Stimulated activated CD8-positive, alpha-beta memory T cell treated with anti-CD3 and anti-CD28 coated beads, Interleukin-2, amount 100 ng/mL, for 48 hours (primary cell): ENCODE results near the gene KIRREL1.

ENCODE experiments used
- DNase-seq, 2 donors: peaks; one replicate each; pipeline ENCODE4 v3.0.0-alpha.2; 2020; ENCODE audit warnings: low read depth in 2 of 2

KIRREL1 gene

GRCh38 chr1:158071138-158071537, 77.7 kb downstream of the KIRREL1 start:
- no peak for DNase-seq

- no peak for DNase-seq
Observed at GRCh38 chr1:158075078-158075477, 81.6 kb downstream of the KIRREL1 start.

- DNase-seq, result no peak
Observed at GRCh38 chr1:158076441-158076840, 83.0 kb downstream of the KIRREL1 start.

- no peak for DNase-seq
Observed at GRCh38 chr1:158077411-158078256, 84.2 kb downstream of the KIRREL1 start.

- DNase-seq, result no peak
Observed at GRCh38 chr1:158078569-158079080, 85.2 kb downstream of the KIRREL1 start.

GRCh38 chr1:158080066-158080465, 86.6 kb downstream of the KIRREL1 start:
- DNase-seq, result no peak

- no peak for DNase-seq
Observed at GRCh38 chr1:158084336-158084735, 90.9 kb downstream of the KIRREL1 start.

- DNase-seq, result no peak
Observed at GRCh38 chr1:158084747-158085146, 91.3 kb downstream of the KIRREL1 start.

- peak; percentile 5 to 9 for DNase-seq
Observed at GRCh38 chr1:158087320-158087927, 94.0 kb downstream of the KIRREL1 start.

- DNase-seq, result no peak
Observed at GRCh38 chr1:158089476-158089875, 96.0 kb downstream of the KIRREL1 start.

GRCh38 chr1:158089925-158090637, 96.6 kb downstream of the KIRREL1 start:
- no peak for DNase-seq

- DNase-seq, result no peak
Observed at GRCh38 chr1:158093376-158093775, 99.9 kb downstream of the KIRREL1 start.

- DNase-seq, result no peak
Observed at GRCh38 chr1:158094571-158094970, 101.1 kb downstream of the KIRREL1 start.

- no peak for DNase-seq
Observed at GRCh38 chr1:158095737-158096335, 102.4 kb downstream of the KIRREL1 start.

- DNase-seq, result no peak
Observed at GRCh38 chr1:158098256-158098655, 104.8 kb downstream of the KIRREL1 start.

GRCh38 chr1:158099185-158099584, 105.7 kb downstream of the KIRREL1 start:
- no peak for DNase-seq

GRCh38 chr1:158100498-158100897, 107.1 kb downstream of the KIRREL1 start:
- DNase-seq, result no peak

GRCh38 chr1:158101455-158101854, 108.0 kb downstream of the KIRREL1 start:
- no peak for DNase-seq

GRCh38 chr1:158101927-158102326, 108.5 kb downstream of the KIRREL1 start:
- DNase-seq, result no peak

- no peak for DNase-seq
Observed at GRCh38 chr1:158102881-158103674, 109.6 kb downstream of the KIRREL1 start.

GRCh38 chr1:158103861-158104522, 110.5 kb downstream of the KIRREL1 start:
- DNase-seq, result no peak
